Adipocyte (in vitro differentiated cells): ENCODE data around the gene DNAH17.

ENCODE experiments used
- DNase-seq: peaks from one replicate; pipeline ENCODE4 v3.0.0-alpha.2; 2015; ENCODE audit warnings: low read depth
- H3K27me3 ChIP-seq: replicated peaks from 2 replicates; pipeline ENCODE4 v1.7.0; 2013; ENCODE audit warnings: mild to moderate bottlenecking, low read length, moderate library complexity; ENCODE audit not compliant: control insufficient read depth, insufficient read depth
- H3K36me3 ChIP-seq: 2 replicates; pipeline ENCODE4 v1.7.0; 2013; ENCODE audit warnings: low read length, mild to moderate bottlenecking, moderate library complexity; ENCODE audit not compliant: control insufficient read depth, insufficient read depth, severe bottlenecking
- H3K4me1 ChIP-seq: 2 replicates; pipeline ENCODE4 v1.7.0; 2013; ENCODE audit warnings: mild to moderate bottlenecking, low read length, moderate library complexity; ENCODE audit not compliant: control insufficient read depth, insufficient read depth
- H3K4me3 ChIP-seq: 2 replicates; pipeline ENCODE4 v1.7.0; 2013; ENCODE audit warnings: mild to moderate bottlenecking, low read length, moderate library complexity
- H3K9ac ChIP-seq: 2 replicates; pipeline ENCODE4 v1.7.0; 2013; ENCODE audit warnings: mild to moderate bottlenecking, low read length, moderate library complexity
- H3K9me3 ChIP-seq: 2 replicates; pipeline ENCODE4 v1.7.0; 2013; ENCODE audit warnings: mild to moderate bottlenecking, low read length, moderate library complexity; ENCODE audit not compliant: control insufficient read depth

Gene DNAH17

GRCh38 chr17:78418326-78419026 lies 158.7 kb downstream of the DNAH17 start:
- Histone ChIP-seq H3K27me3 (no peaks in the 10 kb centered on the region), H3K36me3 (peaks cover 33% of the 10 kb centered on the region), H3K4me1 (peaks cover 47% of the 10 kb centered on the region), H3K9ac (no peak overlapping the region), H3K4me3 (no peak overlapping the region), H3K9me3 (no peaks in the 10 kb centered on the region)
- no peak for DNase-seq

- peaks cover 57% of the 10 kb centered on the region for H3K4me1 ChIP-seq
- peaks cover 32% of the 10 kb centered on the region for H3K36me3 ChIP-seq
- H3K9ac ChIP-seq: no peak overlapping the region
- H3K9me3 ChIP-seq: no peaks in the 10 kb centered on the region
- H3K4me3 ChIP-seq: no peak overlapping the region
- no peaks in the 10 kb centered on the region for H3K27me3 ChIP-seq
- no peak for DNase-seq
Observed at GRCh38 chr17:78417531-78417909, 159.7 kb downstream of the DNAH17 start.

GRCh38 chr17:78416791-78417530 lies 160.2 kb downstream of the DNAH17 start:
- DNase-seq: no peak
- Histone ChIP-seq H3K4me1 (peaks cover 62% of the 10 kb centered on the region), H3K4me3 (peak overlapping the region; percentile 41), H3K9me3 (no peaks in the 10 kb centered on the region), H3K27me3 (no peaks in the 10 kb centered on the region), H3K9ac (peak overlapping the region; percentile 51), H3K36me3 (peaks cover 28% of the 10 kb centered on the region)

DNA sequence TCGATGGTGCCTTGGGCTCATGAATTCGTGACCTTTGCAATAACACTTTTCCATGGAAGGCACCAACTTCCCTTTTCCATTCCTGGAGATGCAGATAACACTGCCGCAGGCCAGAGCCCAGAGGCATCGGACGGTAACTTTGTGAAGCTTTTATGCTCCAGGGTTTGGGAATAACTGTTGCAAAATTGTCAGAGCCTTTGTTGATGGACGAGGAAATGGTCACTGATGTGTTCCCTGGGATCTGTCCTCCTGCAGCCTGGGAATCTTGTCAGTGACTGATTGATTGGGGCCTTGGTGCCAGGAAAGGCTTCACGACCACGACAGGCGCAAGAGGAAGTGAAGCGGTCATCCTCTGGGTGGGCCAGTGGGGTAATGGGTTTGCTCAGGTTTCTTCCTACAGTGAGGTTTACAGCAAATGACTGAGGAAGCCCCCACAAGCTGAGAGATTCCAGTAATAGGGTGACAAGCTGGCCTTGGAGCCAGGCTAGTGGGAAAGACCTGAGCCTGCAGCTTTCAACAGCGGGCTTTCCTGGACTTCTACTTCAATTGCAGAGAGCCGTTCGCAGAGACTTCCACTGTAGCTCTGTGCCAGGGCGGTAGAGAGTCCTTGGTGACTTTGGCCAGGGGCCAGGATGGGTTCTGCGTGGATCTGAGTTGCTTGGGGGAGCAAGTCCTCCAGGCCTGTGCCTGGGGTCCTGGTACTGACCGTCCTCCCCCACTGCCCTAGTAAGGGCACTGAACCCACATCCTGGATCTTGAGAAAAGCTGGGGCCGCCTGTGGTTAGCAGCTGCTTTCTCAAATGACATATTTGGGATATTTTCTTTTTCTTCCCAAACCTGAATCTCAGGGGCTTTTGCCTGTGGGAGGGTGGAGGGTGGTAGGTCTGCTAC lies 161.1 kb downstream of the DNAH17 start:
- no peak for DNase-seq
- Histone ChIP-seq H3K9ac (peak overlapping the region; percentile 51), H3K9me3 (no peaks in the 10 kb centered on the region), H3K4me3 (peak overlapping the region; percentile 41), H3K27me3 (no peaks in the 10 kb centered on the region), H3K4me1 (peaks cover 62% of the 10 kb centered on the region), H3K36me3 (peaks cover 20% of the 10 kb centered on the region)

DNA sequence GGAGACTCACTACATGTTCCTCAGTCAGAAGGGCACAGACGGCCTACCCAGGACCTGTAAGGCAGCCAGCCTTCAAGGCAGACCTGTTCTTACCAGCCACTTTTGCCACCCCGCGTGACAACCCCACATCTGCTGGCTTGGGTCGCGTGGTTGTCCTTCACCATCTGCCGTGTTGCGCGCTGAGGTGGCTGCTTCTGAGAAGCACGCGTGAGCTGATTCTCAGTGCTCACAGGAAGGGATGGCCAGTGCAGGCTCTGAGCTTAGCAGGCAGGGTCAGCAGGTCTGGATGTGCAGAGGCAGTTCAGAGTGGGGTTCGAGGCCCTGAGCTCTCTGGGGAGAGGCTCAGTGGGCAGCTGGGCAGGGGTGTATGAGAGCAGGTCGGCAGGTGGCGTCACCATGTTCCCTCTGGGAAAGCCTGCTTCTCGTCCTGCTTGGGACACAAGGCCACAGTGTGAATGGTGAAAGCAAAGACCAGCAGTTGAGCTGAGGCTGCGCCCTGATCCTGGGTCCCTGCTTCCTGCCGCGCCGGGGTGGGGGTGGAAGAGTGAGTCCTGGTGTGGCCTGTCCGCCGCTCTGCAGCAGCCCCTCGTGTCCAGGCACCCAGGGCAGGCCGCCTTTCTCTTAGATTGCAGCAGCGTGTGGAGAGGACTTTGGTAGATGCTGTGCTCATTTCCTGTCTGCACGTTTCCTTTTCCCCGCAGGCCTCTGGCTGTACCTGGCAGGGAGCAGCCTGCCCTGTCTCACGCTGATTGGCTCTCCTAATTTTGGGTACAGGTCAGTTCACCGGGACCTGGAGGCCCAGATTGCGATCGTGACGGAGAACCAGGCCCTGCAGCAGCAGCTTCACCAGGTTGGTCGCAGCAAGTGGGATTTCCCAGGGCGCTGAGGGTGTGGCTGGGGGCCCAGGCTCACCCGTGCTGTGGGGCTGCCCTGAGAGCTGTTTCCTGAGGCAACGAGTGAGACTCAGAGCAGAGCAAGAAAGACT lies 162.7 kb downstream of the DNAH17 start:
- Histone ChIP-seq H3K27me3 (no peaks in the 10 kb centered on the region), H3K9ac (no peak overlapping the region), H3K9me3 (no peaks in the 10 kb centered on the region), H3K4me1 (peaks cover 59% of the 10 kb centered on the region), H3K36me3 (peaks cover 11% of the 10 kb centered on the region), H3K4me3 (no peak overlapping the region)
- no peak for DNase-seq

DNA sequence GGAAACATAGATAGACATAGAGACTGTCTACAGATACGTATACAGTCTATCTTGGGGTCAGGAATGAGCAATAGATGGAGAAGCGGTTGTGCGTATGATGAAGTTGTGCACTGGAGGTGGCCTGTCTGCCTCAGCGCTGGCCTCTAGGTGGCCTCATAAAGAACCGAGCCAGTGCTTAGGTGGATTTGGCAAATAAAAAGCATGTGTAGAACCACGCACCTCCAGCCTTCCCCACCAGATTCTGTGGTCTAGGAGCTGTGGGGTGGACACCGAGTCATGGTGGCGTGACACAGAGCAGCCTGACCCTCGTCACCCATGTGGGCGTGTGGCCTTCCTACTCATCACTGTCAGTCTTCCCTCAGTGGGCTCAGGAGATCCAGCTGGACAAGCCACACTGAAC lies 164.8 kb downstream of the DNAH17 start:
- Histone ChIP-seq H3K36me3 (peaks cover 14% of the 10 kb centered on the region), H3K27me3 (no peaks in the 10 kb centered on the region), H3K9ac (no peak overlapping the region), H3K9me3 (no peaks in the 10 kb centered on the region), H3K4me3 (no peak overlapping the region), H3K4me1 (peaks cover 72% of the 10 kb centered on the region)
- no peak for DNase-seq

GRCh38 chr17:78411241-78411857 lies 165.8 kb downstream of the DNAH17 start:
- Histone ChIP-seq H3K4me3 (no peak overlapping the region), H3K27me3 (no peaks in the 10 kb centered on the region), H3K9me3 (no peaks in the 10 kb centered on the region), H3K4me1 (peaks cover 68% of the 10 kb centered on the region), H3K9ac (peak overlapping the region; percentile 16), H3K36me3 (peaks cover 14% of the 10 kb centered on the region)
- no peak for DNase-seq

DNA sequence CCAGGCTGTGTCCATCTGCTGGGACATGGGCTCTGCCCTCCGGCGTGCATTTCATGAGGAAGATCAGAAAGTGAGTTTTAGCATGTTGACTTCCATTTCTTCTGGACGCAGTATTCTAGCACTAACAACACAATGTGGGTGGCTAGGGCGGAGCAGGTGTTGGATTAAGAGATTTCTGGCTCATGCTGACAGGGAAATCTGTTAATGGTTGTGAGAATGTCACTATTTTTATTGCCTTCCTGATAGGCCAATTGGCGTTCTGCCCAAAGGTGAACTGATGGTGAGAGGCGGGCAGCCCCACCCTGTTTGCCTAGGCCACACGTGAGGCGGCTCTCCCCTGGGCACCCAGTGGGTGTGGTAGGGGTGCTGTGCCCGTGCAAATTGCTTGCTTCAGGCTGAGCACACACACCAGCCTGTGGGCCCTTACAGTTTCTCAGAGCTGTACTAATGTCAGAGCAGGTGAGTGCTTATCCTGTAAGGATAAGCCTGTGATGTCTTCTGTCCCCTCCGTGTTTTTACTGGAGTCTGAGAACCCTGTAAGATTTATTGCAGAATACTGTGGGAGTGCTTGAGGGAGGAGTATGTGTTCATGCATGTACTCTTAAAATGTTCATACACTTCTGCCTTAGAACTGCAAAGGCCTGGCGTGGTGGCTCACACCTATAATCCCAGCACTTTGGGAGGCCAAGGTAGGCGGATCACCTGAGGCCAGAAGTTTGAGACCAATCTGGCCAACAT lies 167.8 kb downstream of the DNAH17 start:
- H3K27me3 ChIP-seq: no peaks in the 10 kb centered on the region
- peaks cover 19% of the 10 kb centered on the region for H3K36me3 ChIP-seq
- no peak overlapping the region for H3K9ac ChIP-seq
- H3K4me3 ChIP-seq: no peak overlapping the region
- no peaks in the 10 kb centered on the region for H3K9me3 ChIP-seq
- DNase-seq: no peak
- peaks cover 60% of the 10 kb centered on the region for H3K4me1 ChIP-seq

- H3K9me3 ChIP-seq: no peaks in the 10 kb centered on the region
- no peak overlapping the region for H3K9ac ChIP-seq
- peaks cover 54% of the 10 kb centered on the region for H3K4me1 ChIP-seq
- DNase-seq: no peak
- H3K27me3 ChIP-seq: no peaks in the 10 kb centered on the region
- H3K36me3 ChIP-seq: peaks cover 27% of the 10 kb centered on the region
- no peak overlapping the region for H3K4me3 ChIP-seq
Observed at GRCh38 chr17:78408476-78409050, 168.6 kb downstream of the DNAH17 start.
